HK-2 (cell line): ENCODE results near the gene ELOVL2.

Experiments
- DNase-seq: peaks from one replicate; pipeline ENCODE4 v3.0.0-alpha.2; 2018; ENCODE audit not compliant: unreplicated experiment

The ELOVL2 gene

DNA sequence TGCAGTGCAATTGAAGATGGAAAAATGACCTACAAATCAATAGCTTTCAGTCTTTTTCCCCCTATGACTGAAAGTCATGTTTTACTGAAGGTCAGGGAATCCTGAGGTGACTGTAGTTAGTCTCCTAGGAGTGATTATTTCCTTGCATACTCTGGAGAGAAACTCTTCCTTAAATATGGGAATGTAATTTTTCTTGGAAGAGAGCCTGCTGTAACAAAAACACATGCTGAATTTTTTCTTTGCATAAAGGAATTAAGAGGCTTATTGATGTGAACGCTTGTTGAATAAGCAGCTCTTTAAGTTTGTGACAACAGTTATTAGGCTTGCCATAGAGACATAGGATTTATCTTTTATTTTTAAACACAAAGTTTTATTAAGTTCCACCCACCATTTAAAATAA is 64.5 kb downstream of the ELOVL2 start:
- DNase-seq: no peak

GRCh38 chr6:10977231-10977968 is 66.7 kb downstream of the ELOVL2 start:
- DNase-seq: no peak

DNA sequence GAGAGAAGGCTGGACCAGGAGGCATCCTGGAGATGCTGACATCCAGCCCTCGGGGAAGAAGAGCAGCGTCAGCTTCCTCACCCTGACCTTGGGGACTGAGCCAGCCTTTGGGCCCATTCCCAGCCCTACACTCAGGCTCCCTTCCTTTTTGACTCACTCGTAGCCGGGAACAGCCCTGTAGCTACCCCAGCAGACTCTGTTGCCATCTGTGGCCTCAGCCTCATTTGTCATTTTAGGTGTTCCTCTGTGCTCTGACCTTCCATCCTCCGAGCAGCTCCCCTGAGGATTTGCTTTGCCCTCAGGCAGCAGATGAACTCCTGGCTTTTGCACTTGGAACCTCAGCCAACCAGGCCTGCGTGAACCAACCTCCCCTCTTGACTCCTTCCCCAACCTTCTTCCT is 67.5 kb downstream of the ELOVL2 start:
- DNase-seq: no peak

DNA sequence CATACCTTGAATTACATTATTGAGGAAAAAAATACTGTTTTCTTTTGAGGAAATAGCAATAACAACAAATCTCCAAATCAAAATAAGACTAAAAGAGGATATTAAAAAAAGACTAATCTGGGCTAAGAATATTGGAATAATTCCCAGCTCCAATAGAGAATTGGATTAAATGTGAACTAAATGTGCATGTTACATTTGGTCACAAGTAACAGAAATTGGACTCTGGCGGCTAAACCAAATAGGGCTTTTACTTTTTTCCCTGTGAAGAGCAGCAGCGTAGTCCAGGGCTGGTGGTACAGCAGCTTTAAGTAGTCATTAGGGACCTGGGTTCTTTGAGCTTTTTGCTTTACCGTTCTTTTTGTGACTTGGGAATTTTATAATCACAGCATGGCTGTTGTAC is 71.9 kb downstream of the ELOVL2 start:
- DNase-seq: no peak

GRCh38 chr6:10970731-10971130 is 73.4 kb downstream of the ELOVL2 start:
- DNase-seq: no peak

DNA sequence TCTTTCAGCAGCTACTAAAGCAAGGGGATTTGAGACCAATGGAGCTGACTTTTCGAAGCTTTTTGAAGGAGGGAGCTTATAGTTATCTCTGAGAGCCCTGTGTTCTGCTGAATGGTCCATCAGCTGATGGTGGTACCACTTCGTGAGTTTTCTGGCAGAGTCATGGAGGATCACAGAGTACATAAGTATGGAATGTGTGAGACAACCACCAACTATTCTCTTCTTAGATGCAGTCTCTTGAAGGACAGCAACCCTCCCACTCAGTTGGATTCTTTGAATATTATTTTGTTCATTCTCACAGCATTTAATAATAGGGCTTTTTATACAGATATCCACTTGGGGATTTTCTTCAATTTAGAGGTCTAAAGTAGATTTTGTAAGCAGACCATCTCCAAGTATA is 75.3 kb downstream of the ELOVL2 start:
- DNase-seq: no peak

DNA sequence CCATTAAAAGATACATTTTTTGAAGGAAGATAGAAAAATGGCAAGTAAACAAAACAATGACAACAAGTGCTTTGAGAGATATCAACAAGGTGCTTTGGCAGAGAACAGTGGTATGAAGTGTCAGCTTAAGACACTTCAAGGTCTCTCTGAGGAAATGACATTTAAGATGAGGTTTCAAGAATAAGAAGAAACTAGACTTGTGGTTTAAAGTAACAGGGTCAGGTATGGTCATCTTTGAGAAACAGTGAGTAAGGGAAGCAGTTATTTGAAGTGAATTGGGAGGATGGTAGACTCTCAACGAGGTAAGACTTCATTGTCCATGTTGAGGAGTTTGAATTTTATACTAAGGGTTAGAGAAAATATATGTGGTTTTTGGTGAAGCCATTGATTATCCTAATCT is 79.4 kb downstream of the ELOVL2 start:
- no peak for DNase-seq

DNA sequence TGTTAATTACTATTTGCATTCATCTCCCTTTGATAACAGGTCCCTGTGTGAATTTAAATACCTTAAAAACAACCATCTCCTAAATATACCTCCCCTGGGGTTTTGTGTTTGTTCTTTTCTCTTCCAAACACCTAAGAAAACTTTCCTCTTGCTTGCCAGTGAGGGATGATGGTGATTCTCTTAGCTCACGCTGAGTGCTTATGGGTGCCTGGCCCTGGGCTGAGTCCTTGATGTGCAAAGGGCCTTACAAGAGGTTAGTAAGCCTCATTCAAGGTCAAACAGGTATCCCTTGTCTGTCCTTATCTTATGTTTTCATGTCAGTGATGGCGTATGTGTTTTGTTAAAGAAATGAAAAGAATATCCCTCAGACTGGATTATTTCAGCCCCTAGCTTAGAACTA is 81.0 kb downstream of the ELOVL2 start:
- no peak for DNase-seq

DNA sequence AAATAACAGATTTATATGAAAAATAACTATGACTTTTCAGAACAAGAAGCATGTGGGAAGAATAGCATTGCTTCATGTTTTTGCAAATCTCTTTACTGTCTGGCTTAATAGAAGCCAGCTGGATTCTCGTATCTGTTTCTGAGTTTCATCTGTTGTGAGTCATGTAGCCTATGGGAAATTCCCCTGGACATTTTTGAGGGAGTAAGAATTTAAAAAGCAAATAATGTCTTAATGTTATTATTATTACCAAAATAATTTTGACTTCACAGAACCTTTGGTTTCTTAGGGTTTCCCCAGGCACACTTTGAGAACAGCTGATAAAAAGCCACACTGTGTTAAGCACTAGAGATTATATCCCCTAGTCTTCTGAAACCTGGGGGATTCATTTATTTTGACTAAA is 81.4 kb downstream of the ELOVL2 start:
- no peak for DNase-seq

- no peak for DNase-seq
These were observed 82.3 kb downstream of the ELOVL2 start for GRCh38 chr6:10961837-10962236.

DNA sequence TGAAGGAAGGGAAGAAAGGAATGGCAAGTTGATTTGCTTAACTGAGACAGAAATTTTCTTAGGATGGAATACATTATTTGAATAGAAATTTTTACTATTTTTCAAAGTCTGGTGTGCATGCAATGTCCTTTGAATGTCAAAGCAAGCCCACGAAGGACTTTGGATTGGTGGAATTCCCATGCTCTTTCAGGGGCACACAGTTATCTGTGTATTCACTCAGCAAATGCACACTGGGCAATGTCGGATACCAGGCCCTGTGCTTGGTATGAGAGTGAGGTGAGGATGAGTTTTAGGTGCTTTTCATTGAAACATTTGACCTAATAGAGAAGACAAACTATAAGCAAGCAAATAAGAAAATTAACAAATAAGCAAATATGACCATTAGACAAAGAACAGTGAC is 83.9 kb downstream of the ELOVL2 start:
- DNase-seq: no peak

DNA sequence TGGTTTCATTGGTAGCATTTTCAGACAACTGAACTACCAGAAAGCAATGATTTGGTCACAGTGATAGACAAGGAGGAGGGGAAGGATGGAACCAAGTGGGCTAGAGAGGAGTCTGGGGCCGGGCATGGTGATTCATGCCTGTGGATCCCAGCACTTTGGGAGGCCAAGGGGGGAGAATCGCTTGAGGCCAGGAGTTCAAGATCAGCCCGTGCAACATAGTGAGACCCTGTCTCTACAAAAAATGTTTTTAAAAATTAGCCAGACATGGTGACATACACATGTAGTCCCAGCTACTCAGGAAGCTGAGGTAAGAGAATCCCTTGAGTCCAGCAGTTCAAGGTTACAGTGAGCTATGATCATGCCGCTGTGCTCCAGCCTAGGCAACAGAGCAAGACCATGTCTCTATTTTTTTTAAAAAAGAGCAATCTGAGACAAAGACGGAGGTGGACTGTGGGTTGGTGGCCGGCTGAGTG is 86.7 kb downstream of the ELOVL2 start:
- no peak for DNase-seq

- no peak for DNase-seq
These were observed 87.3 kb downstream of the ELOVL2 start for GRCh38 chr6:10956776-10957175.

DNA sequence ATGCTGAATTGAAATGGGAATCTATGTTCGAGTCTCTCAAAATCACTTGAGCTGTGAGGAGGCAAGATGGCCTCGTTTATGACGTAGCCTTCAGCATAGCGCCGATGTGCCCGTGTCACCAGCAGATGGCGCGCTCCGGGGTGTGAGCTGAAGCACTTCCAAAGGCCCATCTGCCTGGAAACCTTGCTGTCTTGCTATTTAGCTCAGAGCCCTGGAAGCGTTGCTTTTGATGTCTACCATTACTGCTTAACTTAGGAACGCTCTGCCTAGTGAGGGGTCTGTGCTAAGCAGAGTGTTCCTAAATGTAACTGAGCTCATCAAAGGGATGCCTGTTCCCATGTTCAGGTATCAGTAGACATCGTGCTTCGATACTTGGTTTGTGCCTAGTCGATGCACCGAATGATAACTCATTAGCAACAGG is 89.5 kb downstream of the ELOVL2 start:
- peak; percentile 78 for DNase-seq

DNA sequence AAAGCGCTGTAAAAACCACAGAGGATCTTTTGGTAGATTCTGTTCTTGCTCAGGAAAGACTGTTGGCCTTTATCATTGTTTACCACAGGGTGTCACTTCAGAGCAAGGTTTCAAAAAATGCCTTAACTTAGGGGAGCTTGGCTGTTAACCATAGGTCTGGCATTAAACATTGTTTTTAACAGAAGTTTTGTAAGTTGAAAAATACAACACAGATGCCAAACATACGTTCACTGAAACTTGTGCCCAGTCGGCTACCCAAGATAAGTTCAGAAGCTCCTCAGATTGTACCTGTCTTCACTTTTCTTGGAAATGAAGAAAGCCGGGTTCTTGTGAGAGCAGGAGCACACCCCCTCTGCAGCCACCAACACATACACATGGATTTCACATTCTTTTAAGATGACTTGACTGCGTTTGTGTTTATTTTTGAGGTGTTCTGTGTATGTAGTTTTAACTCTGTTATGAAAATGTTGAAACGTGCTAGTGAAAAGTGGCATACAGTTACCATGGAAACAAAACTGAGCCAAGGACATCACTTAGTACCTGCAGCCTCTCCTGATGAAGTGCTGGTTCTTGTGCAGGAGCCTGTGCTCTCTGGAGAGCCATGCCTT is 92.3 kb downstream of the ELOVL2 start:
- DNase-seq: no peak

- DNase-seq: no peak
These were observed 94.3 kb downstream of the ELOVL2 start for GRCh38 chr6:10949579-10950490.

DNA sequence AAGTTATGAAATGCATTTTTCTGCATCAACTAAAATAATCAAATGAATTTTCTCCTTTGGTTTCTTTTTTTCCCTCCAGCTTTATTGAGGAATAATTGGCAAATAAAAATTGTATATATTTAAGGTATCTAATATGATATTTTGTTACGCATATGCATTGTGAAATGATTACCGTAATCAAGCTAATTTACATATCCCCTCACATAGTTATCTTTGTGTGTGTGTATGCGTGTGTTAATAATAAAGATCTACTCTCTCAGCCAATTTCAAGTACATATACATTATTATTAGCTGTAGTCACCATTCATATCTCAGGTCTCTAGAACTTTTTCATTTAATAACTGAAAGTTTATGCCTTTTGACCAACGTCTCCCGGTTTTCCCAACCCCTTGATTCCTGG is 96.1 kb downstream of the ELOVL2 start:
- DNase-seq: no peak

DNA sequence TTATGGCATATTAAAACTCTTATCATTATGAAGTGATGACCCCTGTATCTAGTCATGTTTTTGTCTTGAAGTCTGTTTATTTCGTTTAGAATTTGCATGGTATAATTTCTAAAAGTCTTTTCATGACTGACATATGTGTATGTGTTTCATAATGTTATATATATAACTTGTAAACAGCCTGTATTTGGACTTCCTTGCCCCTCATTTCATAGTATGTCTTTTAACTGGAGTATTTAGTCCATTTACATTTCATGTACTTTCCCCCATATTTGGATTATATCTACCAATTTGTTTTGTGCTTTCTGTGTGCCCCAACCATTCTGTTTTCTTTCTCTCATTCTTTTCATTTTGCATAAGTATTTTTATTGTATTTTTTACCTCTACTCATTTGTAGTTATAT is 98.3 kb downstream of the ELOVL2 start:
- DNase-seq: no peak

- no peak for DNase-seq
These were observed 104.3 kb downstream of the ELOVL2 start for GRCh38 chr6:10939840-10940239.

DNA sequence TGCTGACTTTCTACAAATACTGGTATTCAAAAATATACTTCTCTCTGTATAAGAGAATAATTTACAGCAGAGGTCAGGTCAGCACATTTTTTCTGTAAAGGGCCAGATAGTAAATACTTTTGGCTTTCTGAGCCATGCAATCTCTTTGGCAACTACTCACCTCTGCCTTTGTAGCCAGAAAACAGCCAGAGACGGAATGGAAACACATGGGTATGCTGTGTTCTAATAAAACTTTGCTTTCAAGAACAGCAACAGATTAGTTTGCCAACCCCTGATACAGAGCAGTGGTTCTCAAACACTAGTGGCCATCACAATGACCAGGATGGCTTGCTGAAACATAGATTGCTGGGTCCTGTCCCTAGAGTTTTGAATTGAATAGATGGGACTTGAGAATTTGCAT is 111.0 kb downstream of the ELOVL2 start:
- DNase-seq: no peak
